ENCODE results near the gene ZSCAN5A. TPM values are rescaled to one million over a fixed set of nuclear protein-coding genes. Genes with fewer than 3 reads are reported as not detected.

ZSCAN5A gene
- total and polyA plus RNA-seq, 2 donors (not counting 1 experiment from before 2014, with no cell fraction given) = 5.5 to 6.3 TPM

GRCh38 chr19:56315077-56315828 lies 614 bp upstream of the ZSCAN5A start:
- no peaks in the 10 kb centered on the region for H3K79me2 ChIP-seq (ENCODE audit: control insufficient read depth, insufficient read depth, low read length)
- peak overlapping the region; percentile 93 for H2AFZ ChIP-seq (ENCODE audit: low read length)
- no peaks in the 10 kb centered on the region for H3K9me3 ChIP-seq (ENCODE audit: control insufficient read depth, insufficient read depth, low read depth, low read length)
- H3K9ac ChIP-seq (ENCODE audit: insufficient read depth, low read length) = peak overlapping the region; percentile 99
- H3K27ac ChIP-seq (ENCODE audit: insufficient read depth, low read length) = peak overlapping the region; percentile 100
- H3K36me3 ChIP-seq (ENCODE audit: control insufficient read depth, insufficient read depth, low read length) = no peaks in the 10 kb centered on the region
- peak overlapping the region; percentile 98 for H3K4me2 ChIP-seq (ENCODE audit: extremely low read depth, insufficient read depth, low read length)
- H3K4me3 ChIP-seq (replicated peaks in 1 of 4; ENCODE audit: control extremely low read depth in 1 of 4, insufficient read depth in 1 of 4, low read depth in 3 of 4, low read length in 4 of 4) = peak overlapping the region; percentile 70 to 96 (median 84)
- H3K4me1 ChIP-seq (ENCODE audit: control insufficient read depth, extremely low read depth, insufficient read depth, low read length) = peaks cover 4% of the 10 kb centered on the region
- H4K20me1 ChIP-seq (ENCODE audit: control insufficient read depth, extremely low read depth, insufficient read depth, low read length) = no peaks in the 10 kb centered on the region
- DNase-seq (ENCODE audit: low read depth in 2 of 2) = peak; percentile 97 to 98
- H3K27me3 ChIP-seq (ENCODE audit: control insufficient read depth, insufficient read depth, low read length) = no peaks in the 10 kb centered on the region
- no peak for TF ChIP-seq EZH2 (IDR thresholded peaks at IDR 0.05; ENCODE audit: low read length, missing control alignments)
- no peak for TF ChIP-seq CTCF (conservative IDR thresholded peaks at IDR 0.05 in 1 of 2, IDR thresholded peaks at IDR 0.05 in 1 of 2; ENCODE audit: low read depth in 1 of 2, low read length in 2 of 2)

- Histone ChIP-seq H3K27ac (ENCODE audit: insufficient read depth, low read length) (peak overlapping the region; percentile 100), H3K4me2 (ENCODE audit: extremely low read depth, insufficient read depth, low read length) (peak overlapping the region; percentile 99), H2AFZ (ENCODE audit: low read length) (peak overlapping the region; percentile 96), H3K4me3 (replicated peaks in 1 of 4; ENCODE audit: control extremely low read depth in 1 of 4, insufficient read depth in 1 of 4, low read depth in 3 of 4, low read length in 4 of 4) (peak overlapping the region; percentile 70 to 96 (median 84)), H4K20me1 (ENCODE audit: control insufficient read depth, extremely low read depth, insufficient read depth, low read length) (no peaks in the 10 kb centered on the region), H3K27me3 (ENCODE audit: control insufficient read depth, insufficient read depth, low read length) (no peaks in the 10 kb centered on the region), H3K36me3 (ENCODE audit: control insufficient read depth, insufficient read depth, low read length) (no peaks in the 10 kb centered on the region), H3K4me1 (ENCODE audit: control insufficient read depth, extremely low read depth, insufficient read depth, low read length) (peaks cover 4% of the 10 kb centered on the region), H3K79me2 (ENCODE audit: control insufficient read depth, insufficient read depth, low read length) (no peaks in the 10 kb centered on the region), H3K9me3 (ENCODE audit: control insufficient read depth, insufficient read depth, low read depth, low read length) (no peaks in the 10 kb centered on the region), H3K9ac (ENCODE audit: insufficient read depth, low read length) (peak overlapping the region; percentile 99)
- DNase-seq (ENCODE audit: low read depth in 2 of 2) = no peak
- no peak for TF ChIP-seq CTCF (conservative IDR thresholded peaks at IDR 0.05 in 1 of 2, IDR thresholded peaks at IDR 0.05 in 1 of 2; ENCODE audit: low read depth in 1 of 2, low read length in 2 of 2)
- no peak for TF ChIP-seq EZH2 (IDR thresholded peaks at IDR 0.05; ENCODE audit: low read length, missing control alignments)
These were observed 640 bp downstream of the ZSCAN5A start for GRCh38 chr19:56314018-56314380.

- no peak for DNase-seq (ENCODE audit: low read depth in 2 of 2)
- H3K4me2 ChIP-seq (ENCODE audit: extremely low read depth, insufficient read depth, low read length) = no peak overlapping the region
- H3K36me3 ChIP-seq (ENCODE audit: control insufficient read depth, insufficient read depth, low read length) = no peaks in the 10 kb centered on the region
- H3K4me1 ChIP-seq (ENCODE audit: control insufficient read depth, extremely low read depth, insufficient read depth, low read length) = peaks cover 4% of the 10 kb centered on the region
- no peak overlapping the region for H3K9ac ChIP-seq (ENCODE audit: insufficient read depth, low read length)
- no peak overlapping the region for H3K4me3 ChIP-seq (replicated peaks in 1 of 4; ENCODE audit: control extremely low read depth in 1 of 4, insufficient read depth in 1 of 4, low read depth in 3 of 4, low read length in 4 of 4)
- no peaks in the 10 kb centered on the region for H4K20me1 ChIP-seq (ENCODE audit: control insufficient read depth, extremely low read depth, insufficient read depth, low read length)
- TF ChIP-seq EZH2 (IDR thresholded peaks at IDR 0.05; ENCODE audit: low read length, missing control alignments) (no peak), CTCF (conservative IDR thresholded peaks at IDR 0.05 in 1 of 2, IDR thresholded peaks at IDR 0.05 in 1 of 2; ENCODE audit: low read depth in 1 of 2, low read length in 2 of 2) (no peak)
- no peak overlapping the region for H2AFZ ChIP-seq (ENCODE audit: low read length)
- no peaks in the 10 kb centered on the region for H3K9me3 ChIP-seq (ENCODE audit: control insufficient read depth, insufficient read depth, low read depth, low read length)
- H3K79me2 ChIP-seq (ENCODE audit: control insufficient read depth, insufficient read depth, low read length) = no peaks in the 10 kb centered on the region
- peak overlapping the region; percentile 100 for H3K27ac ChIP-seq (ENCODE audit: insufficient read depth, low read length)
- no peaks in the 10 kb centered on the region for H3K27me3 ChIP-seq (ENCODE audit: control insufficient read depth, insufficient read depth, low read length)
These were observed 1.6 kb downstream of the ZSCAN5A start for GRCh38 chr19:56312787-56313657.
